Breast epithelium (tissue), 3 donors: ENCODE data around the gene FMN1.

ENCODE experiments used
- POLR2A ChIP-seq: fragments of 450-650 bp; IDR thresholded peaks from one replicate; pipeline ENCODE4 v1.6.1; 2016; ENCODE audit warnings: antibody characterized with exemption, mild to moderate bottlenecking, moderate library complexity
- TF ChIP-seq, protein P1 (sequence below), 3 donors: fragments of 450-650 bp; IDR thresholded peaks; one replicate each; pipeline ENCODE4 v1.5.1; 2016 to 2017; ENCODE audit warnings: antibody characterized with exemption in 3 of 3, mild to moderate bottlenecking in 3 of 3, moderate library complexity in 3 of 3

DNA sequence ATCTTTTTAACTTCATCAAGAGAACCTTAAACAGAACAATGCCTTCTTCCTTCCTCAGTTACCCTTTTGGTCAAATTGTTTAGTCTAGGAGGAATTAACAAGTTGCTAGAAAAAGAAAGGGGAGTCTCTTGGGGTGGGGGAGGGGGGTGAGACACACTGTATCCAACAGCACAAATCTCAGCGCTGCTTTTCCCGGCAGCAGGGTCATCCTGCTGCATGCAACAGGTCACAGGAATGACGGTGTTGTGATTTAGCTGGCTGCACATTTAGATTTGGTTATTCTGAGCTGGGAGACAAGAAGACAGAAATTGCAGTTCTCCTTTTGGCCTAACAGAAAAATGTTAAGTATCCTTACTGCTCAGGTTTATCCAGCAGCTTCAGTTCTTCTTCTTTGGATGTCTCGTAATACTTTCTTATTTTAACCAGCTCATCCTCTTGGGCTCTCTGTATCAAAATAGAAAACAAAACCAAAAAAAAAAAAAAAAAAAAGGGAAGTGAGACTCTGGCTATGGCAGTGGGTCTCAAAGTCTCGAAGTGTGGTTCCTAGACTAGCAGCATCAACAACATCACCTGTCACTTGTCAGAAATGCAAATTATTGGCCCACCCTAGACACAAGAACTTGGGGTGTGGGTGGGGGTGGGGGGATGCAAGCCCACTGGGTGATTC is 286.2 kb downstream of the FMN1 start:
- TF ChIP-seq, protein P1, sequence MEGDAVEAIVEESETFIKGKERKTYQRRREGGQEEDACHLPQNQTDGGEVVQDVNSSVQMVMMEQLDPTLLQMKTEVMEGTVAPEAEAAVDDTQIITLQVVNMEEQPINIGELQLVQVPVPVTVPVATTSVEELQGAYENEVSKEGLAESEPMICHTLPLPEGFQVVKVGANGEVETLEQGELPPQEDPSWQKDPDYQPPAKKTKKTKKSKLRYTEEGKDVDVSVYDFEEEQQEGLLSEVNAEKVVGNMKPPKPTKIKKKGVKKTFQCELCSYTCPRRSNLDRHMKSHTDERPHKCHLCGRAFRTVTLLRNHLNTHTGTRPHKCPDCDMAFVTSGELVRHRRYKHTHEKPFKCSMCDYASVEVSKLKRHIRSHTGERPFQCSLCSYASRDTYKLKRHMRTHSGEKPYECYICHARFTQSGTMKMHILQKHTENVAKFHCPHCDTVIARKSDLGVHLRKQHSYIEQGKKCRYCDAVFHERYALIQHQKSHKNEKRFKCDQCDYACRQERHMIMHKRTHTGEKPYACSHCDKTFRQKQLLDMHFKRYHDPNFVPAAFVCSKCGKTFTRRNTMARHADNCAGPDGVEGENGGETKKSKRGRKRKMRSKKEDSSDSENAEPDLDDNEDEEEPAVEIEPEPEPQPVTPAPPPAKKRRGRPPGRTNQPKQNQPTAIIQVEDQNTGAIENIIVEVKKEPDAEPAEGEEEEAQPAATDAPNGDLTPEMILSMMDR (IDR thresholded peaks at IDR 0.05) = no peak
- no peak for TF ChIP-seq POLR2A
